Epithelial cell of proximal tubule (primary cell): ENCODE results near the gene CACNA1A. TPM values are rescaled to one million over a fixed set of nuclear protein-coding genes. Genes with fewer than 3 reads are reported as not detected.
A peak's percentile ranks its signal among the peaks of the same experiment; 100 is the strongest.

Experiments used
- DNase-seq: peaks from one replicate; pipeline ENCODE4 v3.0.0-alpha.2; 2011; ENCODE audit warnings: low read depth
- H3K4me3 ChIP-seq: 2 replicates; pipeline ENCODE4 v1.5.1; 2011; ENCODE audit warnings: low read depth, mild to moderate bottlenecking, low read length
- CTCF ChIP-seq: conservative IDR thresholded peaks from 2 replicates; pipeline ENCODE4 v1.5.1; 2012; ENCODE audit warnings: low read depth, mild to moderate bottlenecking, low read length
- total RNA-seq: library from RNA; depleted of rRNA; stranded (reverse); fragments of >200 nt; gene quantifications from 2 replicates; pipeline ENCODE4 v1.2.3, GENCODE V29; 2015

Gene CACNA1A
- total RNA-seq, 1 donor from 2014 or later = 0.98 TPM

- no peak for DNase-seq
- no peak overlapping the region for H3K4me3 ChIP-seq
- TF ChIP-seq CTCF = no peak
Observed at GRCh38 chr19:13451434-13451995, 54.8 kb downstream of the CACNA1A start.

GRCh38 chr19:13447978-13448377 is 58.3 kb downstream of the CACNA1A start:
- no peak overlapping the region for H3K4me3 ChIP-seq
- TF ChIP-seq CTCF = no peak
- DNase-seq = no peak

- no peak for TF ChIP-seq CTCF
Observed at GRCh38 chr19:13441810-13442512, 64.3 kb downstream of the CACNA1A start.

GRCh38 chr19:13437919-13438618 is 68.2 kb downstream of the CACNA1A start:
- no peak for DNase-seq
- no peak for TF ChIP-seq CTCF
- no peak overlapping the region for H3K4me3 ChIP-seq

More at GRCh38 chr19:13441810-13442512, 64.3 kb downstream of the CACNA1A start:
- no peak for DNase-seq
- no peak overlapping the region for H3K4me3 ChIP-seq

GRCh38 chr19:13436352-13436751 is 69.9 kb downstream of the CACNA1A start:
- H3K4me3 ChIP-seq = no peak overlapping the region
- no peak for DNase-seq
- TF ChIP-seq CTCF = no peak

- H3K4me3 ChIP-seq = no peak overlapping the region
- TF ChIP-seq CTCF = peak; percentile 96
- DNase-seq = no peak
Observed at GRCh38 chr19:13430790-13431582, 75.3 kb downstream of the CACNA1A start.
